ENCODE results near the gene ACSL1.
"Not testable (repeated sequence)": the region's sequence is repeated elsewhere in the genome, so short reads cannot be mapped to it uniquely, and the experiment has no call there.

Gene ACSL1

GRCh38 chr4:184779160-184779559 is 46.6 kb downstream of the ACSL1 start:
- not testable (repeated sequence) for H3K9ac ChIP-seq (ENCODE audit: low read length); H3K27me3 ChIP-seq (ENCODE audit: control insufficient read depth in 1 of 2, insufficient read depth in 2 of 2, low read length in 2 of 2); H3K9me3 ChIP-seq (ENCODE audit: low read length); H3K4me3 ChIP-seq (ENCODE audit: low read depth in 1 of 2, low read length in 2 of 2); H3K4me1 ChIP-seq (ENCODE audit: insufficient read depth, low read length); H3K27ac ChIP-seq (ENCODE audit: low read depth, low read length)
- H3K36me3 ChIP-seq (ENCODE audit: insufficient read depth, low read length): peaks cover 14% of the 10 kb centered on the region

- Histone ChIP-seq H3K9ac (ENCODE audit: low read length) (no peak overlapping the region), H3K4me3 (ENCODE audit: low read depth in 1 of 2, low read length in 2 of 2) (no peak overlapping the region), H3K4me1 (ENCODE audit: insufficient read depth, low read length) (no peaks in the 10 kb centered on the region), H3K27ac (ENCODE audit: low read depth, low read length) (no peak overlapping the region), H3K36me3 (ENCODE audit: insufficient read depth, low read length) (peaks cover 12% of the 10 kb centered on the region), H3K27me3 (ENCODE audit: control insufficient read depth in 1 of 2, insufficient read depth in 2 of 2, low read length in 2 of 2) (no peaks in the 10 kb centered on the region), H3K9me3 (ENCODE audit: low read length) (no peaks in the 10 kb centered on the region)
These were observed 47.4 kb downstream of the ACSL1 start for GRCh38 chr4:184778325-184778724.

GRCh38 chr4:184776821-184777220 is 48.9 kb downstream of the ACSL1 start:
- Histone ChIP-seq H3K4me1 (ENCODE audit: insufficient read depth, low read length) (no peaks in the 10 kb centered on the region), H3K27ac (ENCODE audit: low read depth, low read length) (no peak overlapping the region)

GRCh38 chr4:184775854-184776555 is 49.8 kb downstream of the ACSL1 start:
- H3K9ac ChIP-seq (ENCODE audit: low read length): no peak overlapping the region
- no peaks in the 10 kb centered on the region for H3K27me3 ChIP-seq (ENCODE audit: control insufficient read depth in 1 of 2, insufficient read depth in 2 of 2, low read length in 2 of 2)
- no peaks in the 10 kb centered on the region for H3K9me3 ChIP-seq (ENCODE audit: low read length)
- H3K27ac ChIP-seq (ENCODE audit: low read depth, low read length): no peak overlapping the region
- peaks cover 8% of the 10 kb centered on the region for H3K36me3 ChIP-seq (ENCODE audit: insufficient read depth, low read length)
- no peaks in the 10 kb centered on the region for H3K4me1 ChIP-seq (ENCODE audit: insufficient read depth, low read length)
- H3K4me3 ChIP-seq (ENCODE audit: low read depth in 1 of 2, low read length in 2 of 2): no peak overlapping the region

More at GRCh38 chr4:184776821-184777220, 48.9 kb downstream of the ACSL1 start:
- peaks cover 8% of the 10 kb centered on the region for H3K36me3 ChIP-seq (ENCODE audit: insufficient read depth, low read length)
- H3K27me3 ChIP-seq (ENCODE audit: control insufficient read depth in 1 of 2, insufficient read depth in 2 of 2, low read length in 2 of 2): no peaks in the 10 kb centered on the region
- H3K9me3 ChIP-seq (ENCODE audit: low read length): no peaks in the 10 kb centered on the region
- no peak overlapping the region for H3K9ac ChIP-seq (ENCODE audit: low read length)
- no peak overlapping the region for H3K4me3 ChIP-seq (ENCODE audit: low read depth in 1 of 2, low read length in 2 of 2)

GRCh38 chr4:184774152-184774551 is 51.6 kb downstream of the ACSL1 start:
- Histone ChIP-seq H3K4me1 (ENCODE audit: insufficient read depth, low read length) (no peaks in the 10 kb centered on the region), H3K27me3 (ENCODE audit: control insufficient read depth in 1 of 2, insufficient read depth in 2 of 2, low read length in 2 of 2) (no peaks in the 10 kb centered on the region), H3K9ac (ENCODE audit: low read length) (no peak overlapping the region), H3K27ac (ENCODE audit: low read depth, low read length) (no peak overlapping the region), H3K4me3 (ENCODE audit: low read depth in 1 of 2, low read length in 2 of 2) (no peak overlapping the region), H3K36me3 (ENCODE audit: insufficient read depth, low read length) (peaks cover 14% of the 10 kb centered on the region), H3K9me3 (ENCODE audit: low read length) (no peaks in the 10 kb centered on the region)

- Histone ChIP-seq H3K9me3 (ENCODE audit: low read length) (no peaks in the 10 kb centered on the region), H3K36me3 (ENCODE audit: insufficient read depth, low read length) (peaks cover 33% of the 10 kb centered on the region), H3K9ac (ENCODE audit: low read length) (no peak overlapping the region), H3K27me3 (ENCODE audit: control insufficient read depth in 1 of 2, insufficient read depth in 2 of 2, low read length in 2 of 2) (no peaks in the 10 kb centered on the region), H3K27ac (ENCODE audit: low read depth, low read length) (no peak overlapping the region), H3K4me1 (ENCODE audit: insufficient read depth, low read length) (no peaks in the 10 kb centered on the region), H3K4me3 (ENCODE audit: low read depth in 1 of 2, low read length in 2 of 2) (no peak overlapping the region)
These were observed 54.4 kb downstream of the ACSL1 start for GRCh38 chr4:184771416-184771815.

- Histone ChIP-seq H3K27ac (ENCODE audit: low read depth, low read length) (no peak overlapping the region), H3K27me3 (ENCODE audit: control insufficient read depth in 1 of 2, insufficient read depth in 2 of 2, low read length in 2 of 2) (no peaks in the 10 kb centered on the region), H3K4me1 (ENCODE audit: insufficient read depth, low read length) (peaks cover 2% of the 10 kb centered on the region), H3K36me3 (ENCODE audit: insufficient read depth, low read length) (peaks cover 55% of the 10 kb centered on the region), H3K4me3 (ENCODE audit: low read depth in 1 of 2, low read length in 2 of 2) (no peak overlapping the region), H3K9me3 (ENCODE audit: low read length) (no peaks in the 10 kb centered on the region), H3K9ac (ENCODE audit: low read length) (no peak overlapping the region)
These were observed 56.5 kb downstream of the ACSL1 start for GRCh38 chr4:184769141-184769765.

- no peaks in the 10 kb centered on the region for H3K9me3 ChIP-seq (ENCODE audit: low read length)
- H3K27me3 ChIP-seq (ENCODE audit: control insufficient read depth in 1 of 2, insufficient read depth in 2 of 2, low read length in 2 of 2): no peaks in the 10 kb centered on the region
- H3K9ac ChIP-seq (ENCODE audit: low read length): no peak overlapping the region
- peaks cover 8% of the 10 kb centered on the region for H3K4me1 ChIP-seq (ENCODE audit: insufficient read depth, low read length)
- H3K27ac ChIP-seq (ENCODE audit: low read depth, low read length): no peak overlapping the region
- no peak overlapping the region for H3K4me3 ChIP-seq (ENCODE audit: low read depth in 1 of 2, low read length in 2 of 2)
- H3K36me3 ChIP-seq (ENCODE audit: insufficient read depth, low read length): peaks cover 54% of the 10 kb centered on the region
These were observed 57.5 kb downstream of the ACSL1 start for GRCh38 chr4:184768296-184768695.

GRCh38 chr4:184766446-184766845 is 59.3 kb downstream of the ACSL1 start:
- peaks cover 17% of the 10 kb centered on the region for H3K4me1 ChIP-seq (ENCODE audit: insufficient read depth, low read length)
- no peaks in the 10 kb centered on the region for H3K9me3 ChIP-seq (ENCODE audit: low read length)
- H3K4me3 ChIP-seq (ENCODE audit: low read depth in 1 of 2, low read length in 2 of 2): no peak overlapping the region
- H3K27me3 ChIP-seq (ENCODE audit: control insufficient read depth in 1 of 2, insufficient read depth in 2 of 2, low read length in 2 of 2): no peaks in the 10 kb centered on the region
- peaks cover 48% of the 10 kb centered on the region for H3K36me3 ChIP-seq (ENCODE audit: insufficient read depth, low read length)
- H3K9ac ChIP-seq (ENCODE audit: low read length): no peak overlapping the region
- H3K27ac ChIP-seq (ENCODE audit: low read depth, low read length): no peak overlapping the region

- no peaks in the 10 kb centered on the region for H3K27me3 ChIP-seq (ENCODE audit: control insufficient read depth in 1 of 2, insufficient read depth in 2 of 2, low read length in 2 of 2)
- no peak overlapping the region for H3K27ac ChIP-seq (ENCODE audit: low read depth, low read length)
- H3K9ac ChIP-seq (ENCODE audit: low read length): no peak overlapping the region
- H3K36me3 ChIP-seq (ENCODE audit: insufficient read depth, low read length): peaks cover 50% of the 10 kb centered on the region
- no peak overlapping the region for H3K4me3 ChIP-seq (ENCODE audit: low read depth in 1 of 2, low read length in 2 of 2)
- no peaks in the 10 kb centered on the region for H3K9me3 ChIP-seq (ENCODE audit: low read length)
- peaks cover 17% of the 10 kb centered on the region for H3K4me1 ChIP-seq (ENCODE audit: insufficient read depth, low read length)
These were observed 60.1 kb downstream of the ACSL1 start for GRCh38 chr4:184765473-184766340.

GRCh38 chr4:184764601-184765000 is 61.2 kb downstream of the ACSL1 start:
- Histone ChIP-seq H3K9me3 (ENCODE audit: low read length) (no peaks in the 10 kb centered on the region), H3K27me3 (ENCODE audit: control insufficient read depth in 1 of 2, insufficient read depth in 2 of 2, low read length in 2 of 2) (no peaks in the 10 kb centered on the region), H3K4me3 (ENCODE audit: low read depth in 1 of 2, low read length in 2 of 2) (no peak overlapping the region), H3K9ac (ENCODE audit: low read length) (no peak overlapping the region), H3K36me3 (ENCODE audit: insufficient read depth, low read length) (peaks cover 57% of the 10 kb centered on the region), H3K27ac (ENCODE audit: low read depth, low read length) (no peak overlapping the region), H3K4me1 (ENCODE audit: insufficient read depth, low read length) (peaks cover 17% of the 10 kb centered on the region)
